Upper lobe of left lung (tissue), 4 donors: ENCODE data around the gene ANP32B.
"Not testable (repeated sequence)": the region's sequence is repeated elsewhere in the genome, so short reads cannot be mapped to it uniquely, and the experiment has no call there.

Source experiments
- POLR2A ChIP-seq, 4 donors: fragments of 450-650 bp; IDR thresholded peaks; one replicate each; pipeline ENCODE4 v1.5.1; 2016 to 2017; ENCODE audit warnings: antibody characterized with exemption in 4 of 4, mild to moderate bottlenecking in 2 of 4
- TF ChIP-seq, protein P1 (sequence below), 6 experiments: fragments of 450-650 bp in 4 of 6; fragments of 200-600 bp in 2 of 6; sonication (generic) in 2 of 6; IDR thresholded peaks; one replicate each; pipeline ENCODE4 v1.5.1; 2016 to 2019; ENCODE audit warnings: antibody characterized with exemption in 6 of 6

DNA sequence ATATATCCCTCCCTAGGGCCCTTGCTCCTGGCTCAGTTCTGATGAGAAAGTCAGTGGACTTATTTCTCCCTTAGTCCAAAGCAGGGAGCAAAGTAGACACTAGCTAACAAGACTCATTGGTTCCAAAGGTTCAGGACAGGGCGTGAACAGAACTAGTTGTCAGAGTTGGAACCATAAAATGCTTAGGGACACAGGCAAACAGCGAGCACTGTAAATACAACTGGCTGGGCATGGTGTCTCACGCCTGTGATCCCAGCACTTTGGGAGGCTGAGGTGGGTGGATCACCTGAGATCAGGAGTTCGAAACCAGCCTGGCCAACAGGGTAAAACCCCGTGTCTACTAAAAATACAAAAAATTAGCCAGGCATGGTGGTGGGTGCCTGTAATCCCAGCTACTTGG is 36.7 kb downstream of the ANP32B start:
- TF ChIP-seq POLR2A (IDR thresholded peaks at IDR 0.05): not testable (repeated sequence)
- TF ChIP-seq, protein P1, sequence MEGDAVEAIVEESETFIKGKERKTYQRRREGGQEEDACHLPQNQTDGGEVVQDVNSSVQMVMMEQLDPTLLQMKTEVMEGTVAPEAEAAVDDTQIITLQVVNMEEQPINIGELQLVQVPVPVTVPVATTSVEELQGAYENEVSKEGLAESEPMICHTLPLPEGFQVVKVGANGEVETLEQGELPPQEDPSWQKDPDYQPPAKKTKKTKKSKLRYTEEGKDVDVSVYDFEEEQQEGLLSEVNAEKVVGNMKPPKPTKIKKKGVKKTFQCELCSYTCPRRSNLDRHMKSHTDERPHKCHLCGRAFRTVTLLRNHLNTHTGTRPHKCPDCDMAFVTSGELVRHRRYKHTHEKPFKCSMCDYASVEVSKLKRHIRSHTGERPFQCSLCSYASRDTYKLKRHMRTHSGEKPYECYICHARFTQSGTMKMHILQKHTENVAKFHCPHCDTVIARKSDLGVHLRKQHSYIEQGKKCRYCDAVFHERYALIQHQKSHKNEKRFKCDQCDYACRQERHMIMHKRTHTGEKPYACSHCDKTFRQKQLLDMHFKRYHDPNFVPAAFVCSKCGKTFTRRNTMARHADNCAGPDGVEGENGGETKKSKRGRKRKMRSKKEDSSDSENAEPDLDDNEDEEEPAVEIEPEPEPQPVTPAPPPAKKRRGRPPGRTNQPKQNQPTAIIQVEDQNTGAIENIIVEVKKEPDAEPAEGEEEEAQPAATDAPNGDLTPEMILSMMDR (IDR thresholded peaks at IDR 0.05): not testable (repeated sequence)
